A549 (cell line): ENCODE results near the gene NAA50. TPM values are rescaled to one million over a fixed set of nuclear protein-coding genes. Genes with fewer than 3 reads are reported as not detected.

Experiments used
- ATAC-seq, 2 experiments: fragments of 200-7000 bp in 1 of 2; fragments of >200 bp in 1 of 2; cut with Nextera tagmentation in 1 of 2; cut with Tn5 transposase in 1 of 2; 3 replicates each; pipeline versions ENCODE4 v1.8.0 to v1.9.1; 2018 to 2020; ENCODE audit warnings: mild to moderate bottlenecking in 1 of 2, moderate library complexity in 1 of 2
- CTCF ChIA-PET: fragments of 300-600 bp; sonication (Branson Sonifier 250); formaldehyde crosslinking; extraction: SDS; loops from one replicate; lab custom pipeline; 2021; ENCODE audit warnings: antibody characterized with exemption, inconsistent platforms; lab: Yijun Ruan, JAX
- POLR2A ChIA-PET: fragments of 350-600 bp; formaldehyde crosslinking; extraction: SDS; loops from one replicate; lab custom pipeline; 2021; ENCODE audit warnings: antibody characterized with exemption, inconsistent platforms; lab: Yijun Ruan, JAX
- DNase-seq, 2 experiments: peaks; one replicate each; pipeline versions ENCODE4 v3.0.0 to v3.0.0-alpha.2; 2011 to 2016; ENCODE audit warnings: low read depth in 1 of 2, low spot score in 1 of 2
- FAIRE-seq: peaks from 2 replicates; lab custom pipeline; 2011; peaks lifted over from hg19 to GRCh38; lab: Jason Lieb, UNC
- H3K27ac ChIP-seq, 2 experiments: fragments of >200 bp; sonication (Bioruptor Twin); formaldehyde crosslinking; 3 replicates each; pipeline ENCODE4 v1.5.1; 2016 to 2017
- H3K4me1 ChIP-seq: fragments of >200 bp; sonication (Bioruptor Twin); formaldehyde crosslinking; 3 replicates; pipeline ENCODE4 v1.6.1; 2016
- H3K4me2 ChIP-seq: fragments of >200 bp; sonication (Bioruptor Twin); formaldehyde crosslinking; 3 replicates; pipeline ENCODE4 v1.6.1; 2016
- H3K4me3 ChIP-seq: fragments of >200 bp; sonication (Bioruptor Twin); formaldehyde crosslinking; 3 replicates; pipeline ENCODE4 v1.5.1; 2016
- H3K9me3 ChIP-seq: fragments of >200 bp; sonication (Bioruptor Twin); formaldehyde crosslinking; 3 replicates; pipeline ENCODE4 v1.6.1; 2016
- BHLHE40 ChIP-seq: IDR thresholded peaks from 2 replicates; pipeline ENCODE4 v1.6.1; 2012; ENCODE audit warnings: low read depth, low read length, inconsistent platforms
- CEBPB ChIP-seq, 2 experiments: fragments of >200 bp in 1 of 2; sonication (Bioruptor Twin) in 1 of 2; formaldehyde crosslinking in 1 of 2; IDR thresholded peaks; 2 replicates each; pipeline ENCODE4 v1.6.1; 2012 to 2016
- CHD2 ChIP-seq: fragments of 150-350 bp; IDR thresholded peaks from 2 replicates; pipeline ENCODE4 v1.6.1; 2014; ENCODE audit warnings: low read length; ENCODE audit not compliant: partially characterized antibody
- ESRRA ChIP-seq: fragments of 150-350 bp; IDR thresholded peaks from 2 replicates; pipeline ENCODE4 v1.6.1; 2014; ENCODE audit warnings: mild to moderate bottlenecking, low read length, borderline replicate concordance
- FOXS1 ChIP-seq: fragments of 250-450 bp; sonication (Bioruptor Pico); IDR thresholded peaks from 2 replicates; pipeline ENCODE4 v1.5.0; 2020; ENCODE audit warnings: mild to moderate bottlenecking, moderate library complexity
- HDAC2 ChIP-seq: fragments of 200-600 bp; sonication (generic); IDR thresholded peaks from 2 replicates; pipeline ENCODE4 v1.6.1; 2016
- MAFK ChIP-seq: fragments of 450-650 bp; IDR thresholded peaks from 2 replicates; pipeline ENCODE4 v1.6.1; 2014; ENCODE audit not compliant: partially characterized antibody
- MAZ ChIP-seq: fragments of 150-350 bp; IDR thresholded peaks from 2 replicates; pipeline ENCODE4 v1.6.1; 2014; ENCODE audit warnings: antibody characterized with exemption, low read depth, low read length, borderline replicate concordance
- NFE2L2 ChIP-seq: fragments of 150-350 bp; conservative IDR thresholded peaks from 2 replicates; pipeline ENCODE4 v1.6.1; 2014; ENCODE audit warnings: low read length
- NPAS2 ChIP-seq: fragments of 250-450 bp; sonication (Bioruptor Pico); IDR thresholded peaks from 2 replicates; pipeline ENCODE4 v1.8.0; 2022; ENCODE audit warnings: mild to moderate bottlenecking, moderate library complexity, borderline replicate concordance
- NR3C1 ChIP-seq: fragments of >200 bp; sonication (Bioruptor Twin); formaldehyde crosslinking; IDR thresholded peaks from 3 replicates; pipeline ENCODE4 v1.6.1; 2017
- PHF8 ChIP-seq: fragments of 200-600 bp; sonication (generic); IDR thresholded peaks from 2 replicates; pipeline ENCODE4 v1.6.1; 2016; ENCODE audit warnings: low read depth, mild to moderate bottlenecking, antibody characterized with exemption, moderate library complexity, borderline replicate concordance
- POLR2AphosphoS2 ChIP-seq: conservative IDR thresholded peaks from 2 replicates; pipeline ENCODE4 v1.6.1; 2012; ENCODE audit warnings: low read length, improper control_type of control experiment, inconsistent platforms
- RAD21 ChIP-seq, 2 experiments: fragments of >200 bp in 1 of 2; sonication (Bioruptor Twin) in 1 of 2; formaldehyde crosslinking in 1 of 2; IDR thresholded peaks in 1 of 2; conservative IDR thresholded peaks in 1 of 2; 2 replicates in 1 of 2; 3 replicates in 1 of 2; pipeline ENCODE4 v1.6.1; 2012 to 2018; ENCODE audit warnings: inconsistent platforms in 1 of 2
- RCOR1 ChIP-seq: fragments of 150-350 bp; IDR thresholded peaks from 2 replicates; pipeline ENCODE4 v1.6.1; 2014; ENCODE audit warnings: antibody characterized with exemption, low read length, low read depth
- TFCP2L1 ChIP-seq: fragments of 250-450 bp; sonication (Bioruptor Pico); IDR thresholded peaks from 2 replicates; pipeline ENCODE4 v1.5.0; 2021; ENCODE audit warnings: mild to moderate bottlenecking
- ZFP36 ChIP-seq: fragments of 450-650 bp; IDR thresholded peaks from 2 replicates; pipeline ENCODE4 v1.6.1; 2014; ENCODE audit warnings: borderline replicate concordance; ENCODE audit not compliant: partially characterized antibody
- WGBS: methylation state at CpG from one replicate; pipeline ENCODE4 v1.1.6; 2017; ENCODE audit errors: missing lambda C conversion rate; 5-methylcytosine and 5-hydroxymethylcytosine counted together
- polyA plus RNA-seq, 4 experiments: library from polyadenylated mRNA; depleted of rRNA in 3 of 4; stranded (reverse); fragments of >200 nt; fragmentation: RNase III in 1 of 4; extraction: RNeasy Plus Mini Kit Qiagen cat#74134 plus additional on column Dnase treatment in 1 of 4; gene quantifications; 2 replicates in 3 of 4; 3 replicates in 1 of 4; pipeline ENCODE4 v1.2.3, GENCODE V29; 2011 to 2017
- TF ChIP-seq, protein P1 (sequence below): IDR thresholded peaks from 2 replicates; pipeline ENCODE4 v1.6.1; 2012; ENCODE audit warnings: low read depth, borderline replicate concordance
- TF ChIP-seq, protein P2 (sequence below): fragments of 450-650 bp; IDR thresholded peaks from 2 replicates; pipeline ENCODE4 v1.6.1; 2014; ENCODE audit warnings: antibody characterized with exemption
- TF ChIP-seq, protein P3 (sequence below): fragments of 250-450 bp; sonication (Bioruptor Pico); IDR thresholded peaks from 2 replicates; pipeline ENCODE4 v1.5.0; 2021; ENCODE audit warnings: mild to moderate bottlenecking, moderate library complexity, borderline replicate concordance

Gene NAA50
- polyA plus RNA-seq, 2 of the 4 experiments (the other 2 are of a cell fraction): 141 to 180 TPM

DNA sequence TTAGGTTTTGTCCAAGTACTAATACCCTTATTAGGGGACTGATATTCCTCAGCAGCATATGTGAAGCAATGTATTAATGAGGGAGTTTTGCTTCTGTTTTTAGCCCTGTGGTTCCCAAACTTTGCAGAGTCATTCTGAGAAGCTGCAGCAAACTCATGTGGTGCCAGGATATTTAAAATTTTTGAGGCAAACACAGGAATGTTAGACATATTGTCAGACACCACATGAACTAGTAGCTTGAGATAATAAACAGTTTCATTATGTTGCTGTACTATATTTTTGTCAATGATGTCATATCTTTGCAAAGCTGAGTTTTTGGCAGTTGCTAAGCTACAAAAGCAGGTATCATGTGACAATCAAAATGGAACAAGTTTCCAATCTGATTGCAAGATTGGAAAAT lies 37.4 kb upstream of the NAA50 start:
- POLR2A ChIA-PET: no interaction called here
- Histone ChIP-seq H3K27ac (no peak overlapping the region), H3K4me2 (no peak overlapping the region), H3K4me1 (peaks cover 9% of the 10 kb centered on the region; the same call in 2 of the 3 replicates), H3K9me3 (no peaks in the 10 kb centered on the region), H3K4me3 (no peak overlapping the region)
- FAIRE-seq (no peak), ATAC-seq (peak in 1 of 2 experiments; percentile 49; a peak in 2 of 6 replicates), DNase-seq (peak; percentile 3 to 26)
- CTCF ChIA-PET: interaction anchor here (1.0 kb wide), 1 partner anchor 16 kb away, joined by 3 read pairs; no protein-coding TSS in a partner anchor
- no peak for TF ChIP-seq ZFP36
- no peak for TF ChIP-seq ESRRA
- no peak for TF ChIP-seq CHD2
- no peak for TF ChIP-seq RAD21 (conservative IDR thresholded peaks at IDR 0.05 in 1 of 2, IDR thresholded peaks at IDR 0.05 in 1 of 2)
- TF ChIP-seq, protein P1, sequence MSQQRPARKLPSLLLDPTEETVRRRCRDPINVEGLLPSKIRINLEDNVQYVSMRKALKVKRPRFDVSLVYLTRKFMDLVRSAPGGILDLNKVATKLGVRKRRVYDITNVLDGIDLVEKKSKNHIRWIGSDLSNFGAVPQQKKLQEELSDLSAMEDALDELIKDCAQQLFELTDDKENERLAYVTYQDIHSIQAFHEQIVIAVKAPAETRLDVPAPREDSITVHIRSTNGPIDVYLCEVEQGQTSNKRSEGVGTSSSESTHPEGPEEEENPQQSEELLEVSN: no peak
- TF ChIP-seq NFE2L2: peak; percentile 16; the same call in 1 of the 2 replicates
- no peak for TF ChIP-seq TFCP2L1 (CRISPR knock-in tag)
- peak; percentile 5 for TF ChIP-seq MAFK
- TF ChIP-seq NPAS2 (CRISPR knock-in tag): no peak
- TF ChIP-seq PHF8: no peak

DNA sequence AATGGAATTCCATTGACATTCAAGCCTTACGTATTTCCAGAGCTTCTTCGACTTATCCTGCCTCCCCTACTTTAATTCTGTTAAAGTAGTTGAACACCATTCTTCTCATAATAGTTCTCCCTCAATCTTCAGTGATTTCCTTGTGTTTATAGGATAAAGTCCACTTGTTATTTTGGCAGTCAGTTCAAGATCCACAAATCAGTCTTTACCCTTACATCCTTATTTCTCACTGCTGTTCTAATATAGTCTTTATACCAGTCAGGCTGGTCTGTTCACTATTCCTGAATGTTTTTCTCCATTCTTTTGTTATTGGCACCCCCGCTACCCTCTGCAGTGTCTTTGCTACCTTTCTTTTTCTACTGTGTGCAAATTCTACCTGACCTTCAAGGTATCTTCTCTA lies 30.5 kb upstream of the NAA50 start:
- ChIA-PET POLR2A (no interaction called here), CTCF (interaction anchor here (0.6 kb wide), 1 partner anchor 192 kb away, joined by 4 read pairs; no protein-coding TSS in a partner anchor)
- Histone ChIP-seq H3K9me3 (no peaks in the 10 kb centered on the region), H3K4me2 (no peak overlapping the region), H3K4me1 (no peaks in the 10 kb centered on the region), H3K4me3 (no peak overlapping the region), H3K27ac (no peak overlapping the region)
- WGBS: 89% methylated on average over 3 of the region's 3 CpGs
- DNase-seq (no peak), FAIRE-seq (no peak), ATAC-seq (no peak)
- no peak for TF ChIP-seq BHLHE40
- TF ChIP-seq CEBPB (IDR thresholded peaks at IDR 0.05): no peak
- TF ChIP-seq, protein P2, sequence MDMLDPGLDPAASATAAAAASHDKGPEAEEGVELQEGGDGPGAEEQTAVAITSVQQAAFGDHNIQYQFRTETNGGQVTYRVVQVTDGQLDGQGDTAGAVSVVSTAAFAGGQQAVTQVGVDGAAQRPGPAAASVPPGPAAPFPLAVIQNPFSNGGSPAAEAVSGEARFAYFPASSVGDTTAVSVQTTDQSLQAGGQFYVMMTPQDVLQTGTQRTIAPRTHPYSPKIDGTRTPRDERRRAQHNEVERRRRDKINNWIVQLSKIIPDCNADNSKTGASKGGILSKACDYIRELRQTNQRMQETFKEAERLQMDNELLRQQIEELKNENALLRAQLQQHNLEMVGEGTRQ: no peak
- no peak for TF ChIP-seq FOXS1 (CRISPR knock-in tag)
- TF ChIP-seq, protein P3, sequence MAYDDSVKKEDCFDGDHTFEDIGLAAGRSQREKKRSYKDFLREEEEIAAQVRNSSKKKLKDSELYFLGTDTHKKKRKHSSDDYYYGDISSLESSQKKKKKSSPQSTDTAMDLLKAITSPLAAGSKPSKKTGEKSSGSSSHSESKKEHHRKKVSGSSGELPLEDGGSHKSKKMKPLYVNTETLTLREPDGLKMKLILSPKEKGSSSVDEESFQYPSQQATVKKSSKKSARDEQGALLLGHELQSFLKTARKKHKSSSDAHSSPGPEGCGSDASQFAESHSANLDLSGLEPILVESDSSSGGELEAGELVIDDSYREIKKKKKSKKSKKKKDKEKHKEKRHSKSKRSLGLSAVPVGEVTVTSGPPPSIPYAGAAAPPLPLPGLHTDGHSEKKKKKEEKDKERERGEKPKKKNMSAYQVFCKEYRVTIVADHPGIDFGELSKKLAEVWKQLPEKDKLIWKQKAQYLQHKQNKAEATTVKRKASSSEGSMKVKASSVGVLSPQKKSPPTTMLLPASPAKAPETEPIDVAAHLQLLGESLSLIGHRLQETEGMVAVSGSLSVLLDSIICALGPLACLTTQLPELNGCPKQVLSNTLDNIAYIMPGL (CRISPR knock-in tag): no peak
- TF ChIP-seq POLR2AphosphoS2: no peak
- no peak for TF ChIP-seq TFCP2L1 (CRISPR knock-in tag)
- TF ChIP-seq NR3C1: no peak
- no peak for TF ChIP-seq PHF8

DNA sequence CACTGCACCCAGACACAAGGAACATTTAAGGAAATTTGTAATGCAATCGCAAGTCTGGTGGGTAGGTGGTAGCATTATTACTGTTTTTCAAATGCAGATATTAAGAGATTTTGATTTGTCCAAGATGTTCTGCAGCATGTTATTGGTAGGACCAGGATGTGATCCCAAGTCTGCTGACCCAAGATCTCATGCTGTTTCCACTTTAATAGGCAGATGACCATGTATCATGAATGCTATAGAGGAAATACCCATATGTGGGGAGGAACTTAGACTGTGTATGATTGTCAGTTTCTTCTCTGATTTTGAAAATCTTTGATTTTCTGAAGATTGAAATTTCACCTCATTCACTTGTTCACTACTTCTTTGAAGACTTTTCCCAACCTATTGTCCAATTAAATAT lies 29.5 kb upstream of the NAA50 start:
- no peak overlapping the region for H3K4me2 ChIP-seq
- no peak for ATAC-seq

More for the DNA sequence above, 29.5 kb upstream of the NAA50 start:
- Histone ChIP-seq H3K9me3 (no peaks in the 10 kb centered on the region), H3K4me3 (no peak overlapping the region), H3K4me1 (no peaks in the 10 kb centered on the region), H3K27ac (no peak overlapping the region)
- POLR2A ChIA-PET: no interaction called here
- CTCF ChIA-PET: interaction anchor here (0.7 kb wide), 1 partner anchor 1179 kb away, joined by 3 read pairs; no protein-coding TSS in a partner anchor
- 91% methylated on average over 1 of the region's 1 CpG for WGBS
- DNase-seq: no peak
- FAIRE-seq: no peak
- TF ChIP-seq ESRRA (no peak), HDAC2 (no peak), MAZ (no peak), POLR2AphosphoS2 (no peak), BHLHE40 (no peak), RCOR1 (no peak)
- TF ChIP-seq, protein P1: no peak
